Spleen (tissue), 7 donors: Measurements from ENCODE around the gene DOCK4.

Source experiments
- POLR2A ChIP-seq, 3 donors: fragments of 450-650 bp; IDR thresholded peaks; one replicate each; pipeline ENCODE4 v1.5.1; 2017; ENCODE audit warnings: antibody characterized with exemption in 3 of 3, mild to moderate bottlenecking in 1 of 3
- POLR2AphosphoS5 ChIP-seq, 3 donors: sonication (generic); formaldehyde crosslinking; IDR thresholded peaks; one replicate each; pipeline ENCODE4 v1.5.1; 2017; ENCODE audit warnings: antibody characterized with exemption in 3 of 3
- TF ChIP-seq, protein P1 (sequence below), 11 experiments: fragments of 200-600 bp in 7 of 11; fragments of 450-650 bp in 4 of 11; sonication (generic) in 4 of 11; IDR thresholded peaks in 8 of 11; conservative IDR thresholded peaks in 3 of 11; 1 replicate in 7 of 11; 2 replicates in 4 of 11; pipeline versions ENCODE4 v1.4.0 to v1.8.0; 2016 to 2021; ENCODE audit warnings: antibody characterized with exemption in 11 of 11, inconsistent platforms in 4 of 11, mild to moderate bottlenecking in 1 of 11
- donor health status: DM: no; HTN: no; CAD: no; lungs with moderate emphysema.
- donor health status: DM: no; HTN: no; CAD: no.
- donor health status: DM: no; HTN: no; CAD: no.

DNA sequence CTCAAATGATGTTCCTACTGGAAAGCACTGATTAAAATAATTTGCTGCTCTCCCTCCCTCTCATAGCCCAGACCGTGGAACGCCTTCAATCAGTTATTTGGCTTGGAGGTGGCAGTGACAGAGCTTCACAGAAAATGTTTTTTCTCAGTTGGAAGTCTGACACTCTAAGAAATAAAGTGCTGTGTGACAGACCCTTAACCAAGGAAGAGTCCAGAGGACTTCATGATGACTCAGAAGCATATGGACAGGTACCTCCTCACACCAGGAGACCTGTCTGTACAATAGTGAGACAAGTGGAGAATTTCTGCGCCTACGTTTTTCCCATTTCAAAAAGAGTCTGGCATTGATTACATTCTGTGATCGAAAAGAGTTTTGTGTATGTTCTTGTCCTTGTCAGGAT is 295.5 kb downstream of the DOCK4 start:
- TF ChIP-seq, protein P1, sequence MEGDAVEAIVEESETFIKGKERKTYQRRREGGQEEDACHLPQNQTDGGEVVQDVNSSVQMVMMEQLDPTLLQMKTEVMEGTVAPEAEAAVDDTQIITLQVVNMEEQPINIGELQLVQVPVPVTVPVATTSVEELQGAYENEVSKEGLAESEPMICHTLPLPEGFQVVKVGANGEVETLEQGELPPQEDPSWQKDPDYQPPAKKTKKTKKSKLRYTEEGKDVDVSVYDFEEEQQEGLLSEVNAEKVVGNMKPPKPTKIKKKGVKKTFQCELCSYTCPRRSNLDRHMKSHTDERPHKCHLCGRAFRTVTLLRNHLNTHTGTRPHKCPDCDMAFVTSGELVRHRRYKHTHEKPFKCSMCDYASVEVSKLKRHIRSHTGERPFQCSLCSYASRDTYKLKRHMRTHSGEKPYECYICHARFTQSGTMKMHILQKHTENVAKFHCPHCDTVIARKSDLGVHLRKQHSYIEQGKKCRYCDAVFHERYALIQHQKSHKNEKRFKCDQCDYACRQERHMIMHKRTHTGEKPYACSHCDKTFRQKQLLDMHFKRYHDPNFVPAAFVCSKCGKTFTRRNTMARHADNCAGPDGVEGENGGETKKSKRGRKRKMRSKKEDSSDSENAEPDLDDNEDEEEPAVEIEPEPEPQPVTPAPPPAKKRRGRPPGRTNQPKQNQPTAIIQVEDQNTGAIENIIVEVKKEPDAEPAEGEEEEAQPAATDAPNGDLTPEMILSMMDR (IDR thresholded peaks at IDR 0.05 in 8 of 11, conservative IDR thresholded peaks at IDR 0.05 in 3 of 11), result no peak
- TF ChIP-seq POLR2AphosphoS5 (IDR thresholded peaks at IDR 0.05), result no peak
- TF ChIP-seq POLR2A (IDR thresholded peaks at IDR 0.05), result no peak
